HEK293 (cell line): ENCODE data around the gene FCN3.
A peak's percentile ranks its signal among the peaks of the same experiment; 100 is the strongest.

Experiments used
- CTCF ChIA-PET: fragments of 350-600 bp; formaldehyde crosslinking; extraction: SDS; loops from one replicate; lab custom pipeline; 2021; ENCODE audit warnings: antibody characterized with exemption; lab: Yijun Ruan, JAX
- POLR2A ChIA-PET: fragments of 300-600 bp; formaldehyde crosslinking; extraction: SDS; loops from one replicate; lab custom pipeline; 2020; ENCODE audit warnings: antibody characterized with exemption, inconsistent platforms; lab: Yijun Ruan, JAX
- H3K27ac ChIP-seq: fragments of 200-500 bp; sonication (Bioruptor generic); 2 replicates; pipeline ENCODE4 v1.5.1; 2014; ENCODE audit warnings: low read depth, low read length, control low read depth, inconsistent platforms; ENCODE audit errors: extremely low read depth
- H3K36me3 ChIP-seq, 2 experiments: fragments of 200-500 bp in 1 of 2; sonication (Bioruptor generic) in 1 of 2; 1 replicate in 1 of 2; 2 replicates in 1 of 2; pipeline ENCODE4 v1.5.1; 2014 to 2017; ENCODE audit warnings: inconsistent platforms in 2 of 2, low read length in 2 of 2; ENCODE audit not compliant: control insufficient read depth in 2 of 2, insufficient read depth in 1 of 2
- H3K4me1 ChIP-seq: fragments of 200-500 bp; sonication (Bioruptor generic); 2 replicates; pipeline ENCODE4 v1.5.1; 2014; ENCODE audit warnings: mild to moderate bottlenecking, low read length, inconsistent platforms; ENCODE audit not compliant: control insufficient read depth, insufficient read depth
- H3K4me3 ChIP-seq: 2 replicates; pipeline ENCODE4 v1.5.1; 2011; ENCODE audit warnings: low read depth, mild to moderate bottlenecking, control low read depth, low read length, moderate library complexity
- H3K9me3 ChIP-seq: fragments of 200-500 bp; sonication (Bioruptor generic); 2 replicates; pipeline ENCODE4 v1.5.1; 2014; ENCODE audit warnings: low read depth, low read length, inconsistent platforms; ENCODE audit not compliant: control insufficient read depth, insufficient read depth
- EGR2 ChIP-seq: fragments of 450-650 bp; formaldehyde crosslinking; IDR thresholded peaks from 2 replicates; pipeline ENCODE4 v1.5.1; 2016; ENCODE audit warnings: low read depth, missing biosample characterization, missing genetic modification characterization
- HOXC10 ChIP-seq: sonication (generic); formaldehyde crosslinking; IDR thresholded peaks from 2 replicates; pipeline ENCODE4 v1.8.1; 2023; ENCODE audit warnings: mild to moderate bottlenecking, missing genetic modification reagents
- MEIS1 ChIP-seq: sonication (generic); formaldehyde crosslinking; IDR thresholded peaks from 2 replicates; pipeline ENCODE4 v1.8.1; 2022; ENCODE audit warnings: missing genetic modification reagents, mild to moderate bottlenecking, borderline replicate concordance
- ZBTB1 ChIP-seq: fragments of 450-650 bp; formaldehyde crosslinking; IDR thresholded peaks from 2 replicates; pipeline ENCODE4 v1.5.1; 2016; ENCODE audit warnings: missing biosample characterization, missing genetic modification characterization
- ZBTB20 ChIP-seq: fragments of 450-650 bp; formaldehyde crosslinking; IDR thresholded peaks from 2 replicates; pipeline ENCODE4 v1.5.1; 2016; ENCODE audit warnings: missing biosample characterization, missing genetic modification characterization
- ZBTB8A ChIP-seq: fragments of 450-650 bp; formaldehyde crosslinking; IDR thresholded peaks from 2 replicates; pipeline ENCODE4 v1.5.1; 2016; ENCODE audit warnings: missing biosample characterization, missing genetic modification characterization
- ZEB2 ChIP-seq: fragments of 450-650 bp; formaldehyde crosslinking; IDR thresholded peaks from 2 replicates; pipeline ENCODE4 v1.5.1; 2016; ENCODE audit warnings: missing biosample characterization, missing genetic modification characterization
- ZFHX2 ChIP-seq: fragments of 450-650 bp; formaldehyde crosslinking; conservative IDR thresholded peaks from 2 replicates; pipeline ENCODE4 v1.5.1; 2016; ENCODE audit warnings: missing biosample characterization, missing genetic modification characterization
- ZFP37 ChIP-seq: fragments of 450-650 bp; formaldehyde crosslinking; IDR thresholded peaks from 2 replicates; pipeline ENCODE4 v1.5.1; 2016; ENCODE audit warnings: missing biosample characterization, missing genetic modification characterization
- ZIC2 ChIP-seq: fragments of 450-650 bp; formaldehyde crosslinking; IDR thresholded peaks from 2 replicates; pipeline ENCODE4 v1.5.1; 2016; ENCODE audit warnings: missing biosample characterization, missing genetic modification characterization
- ZNF140 ChIP-seq: fragments of 450-650 bp; formaldehyde crosslinking; IDR thresholded peaks from 2 replicates; pipeline ENCODE4 v1.5.1; 2016; ENCODE audit warnings: missing biosample characterization, missing genetic modification characterization
- ZNF148 ChIP-seq: fragments of 450-650 bp; formaldehyde crosslinking; IDR thresholded peaks from 2 replicates; pipeline ENCODE4 v1.5.0; 2017; ENCODE audit warnings: missing biosample characterization, missing genetic modification characterization, borderline replicate concordance
- ZNF274 ChIP-seq, 2 experiments: fragments of 200-500 bp in 1 of 2; fragments of 450-650 bp in 1 of 2; sonication (Bioruptor generic) in 1 of 2; formaldehyde crosslinking in 1 of 2; IDR thresholded peaks; 2 replicates each; pipeline versions ENCODE4 v1.5.1 to v1.6.1; 2014 to 2016; ENCODE audit warnings: borderline replicate concordance in 1 of 2, inconsistent platforms in 1 of 2, low read length in 1 of 2, missing biosample characterization in 1 of 2, missing genetic modification characterization in 1 of 2
- ZNF398 ChIP-seq: fragments of 450-650 bp; formaldehyde crosslinking; IDR thresholded peaks from 2 replicates; pipeline ENCODE4 v1.5.1; 2017; ENCODE audit warnings: missing biosample characterization, missing genetic modification characterization
- ZNF558 ChIP-seq: fragments of 450-650 bp; formaldehyde crosslinking; IDR thresholded peaks from 2 replicates; pipeline ENCODE4 v1.5.1; 2016; ENCODE audit warnings: missing biosample characterization, missing genetic modification characterization
- ZNF658 ChIP-seq: fragments of 450-650 bp; formaldehyde crosslinking; IDR thresholded peaks from 2 replicates; pipeline ENCODE4; 2016; ENCODE audit warnings: missing biosample characterization, missing genetic modification characterization
- ZNF692 ChIP-seq: fragments of 450-650 bp; formaldehyde crosslinking; IDR thresholded peaks from 2 replicates; pipeline ENCODE4 v1.5.1; 2016; ENCODE audit warnings: missing biosample characterization, missing genetic modification characterization
- ZNF776 ChIP-seq: fragments of 450-650 bp; formaldehyde crosslinking; IDR thresholded peaks from 2 replicates; pipeline ENCODE4 v1.5.0; 2017; ENCODE audit warnings: missing biosample characterization, missing genetic modification characterization, borderline replicate concordance
- ZNF843 ChIP-seq: fragments of 450-650 bp; formaldehyde crosslinking; IDR thresholded peaks from 2 replicates; pipeline ENCODE4 v1.5.1; 2016; ENCODE audit warnings: missing biosample characterization, missing genetic modification characterization

FCN3 gene

DNA sequence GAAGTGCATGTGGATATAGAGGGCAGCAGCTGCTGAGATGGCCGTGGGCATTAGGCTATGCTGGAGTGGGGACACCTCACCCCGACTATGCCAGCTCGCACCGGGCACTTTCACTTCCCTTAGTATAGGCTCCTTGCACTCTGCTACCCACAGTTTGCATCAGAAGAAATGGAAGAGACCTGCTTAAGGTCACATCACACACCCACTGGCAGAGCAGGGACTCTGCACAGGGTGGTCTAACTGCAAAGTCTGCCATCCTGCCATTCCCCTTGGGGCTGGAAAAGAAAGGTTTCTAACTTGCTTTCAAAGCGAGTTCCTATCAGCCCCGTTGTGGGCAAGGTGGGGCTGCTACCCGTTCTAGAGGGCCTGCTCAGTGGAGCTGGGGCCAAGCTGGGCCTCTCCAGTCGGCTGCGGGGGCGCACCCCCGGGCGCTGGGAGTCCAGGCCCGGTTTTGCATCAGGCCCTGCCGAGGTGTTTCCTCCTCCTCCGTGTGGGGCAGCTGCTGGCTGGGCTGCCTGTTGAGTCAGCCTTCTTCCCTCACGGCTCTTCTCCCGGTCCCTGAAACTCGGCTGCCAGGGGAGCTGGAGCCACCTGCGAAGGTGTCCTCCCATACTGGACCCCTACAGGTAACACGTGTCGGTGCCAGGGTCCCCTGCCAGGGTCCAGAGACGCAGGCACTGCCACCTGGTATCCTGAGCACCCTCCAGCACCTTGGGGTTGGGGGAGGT, 32.9 kb downstream of the FCN3 start, which contains the start of gene SYTL1 (continued):
- TF ChIP-seq ZNF148 (no peak), ZNF776 (tag by site-specific recombination) (no peak)

GRCh38 chr1:27339213-27339612, 35.4 kb downstream of the FCN3 start:
- ChIA-PET POLR2A (interaction anchor here (1.6 to 2.7 kb wide), 2 partner anchors 10 to 28 kb away, joined by 5 to 7 read pairs; partner anchors contain the start of gene MAP3K6), CTCF (interaction anchor here (0.7 to 4.6 kb wide), 5 partner anchors 19 to 62 kb away, joined by 3 to 27 read pairs (median 4); no protein-coding TSS in a partner anchor)
- no peak overlapping the region for H3K27ac ChIP-seq
- no peaks in the 10 kb centered on the region for H3K9me3 ChIP-seq
- H3K4me1 ChIP-seq: peaks cover 3% of the 10 kb centered on the region; the same call in 1 of the 2 replicates
- peaks cover 3 to 31% of the 10 kb centered on the region in 2 experiments; a peak in 1 of 3 replicates for H3K36me3 ChIP-seq
- no peak overlapping the region for H3K4me3 ChIP-seq
- 0 out of 2 replicates have a peak, but pooled peaks have one; percentile 14 for TF ChIP-seq ZEB2 (tag by site-specific recombination)
- no peak for TF ChIP-seq ZNF843
- 0 out of 2 replicates have a peak, but pooled peaks have one; percentile 43 for TF ChIP-seq EGR2 (tag by site-specific recombination)
- TF ChIP-seq ZIC2 (tag by site-specific recombination): peak; percentile 38; the same call in 1 of the 2 replicates
- TF ChIP-seq ZNF140 (tag by site-specific recombination): no peak
- TF ChIP-seq ZFHX2 (tag by site-specific recombination): peak; percentile 30; the same call in 1 of the 2 replicates

- no peak overlapping the region for H3K4me3 ChIP-seq
- ChIA-PET CTCF (interaction anchor here (0.7 to 4.6 kb wide), 5 partner anchors 19 to 62 kb away, joined by 3 to 27 read pairs (median 4); no protein-coding TSS in a partner anchor), POLR2A (interaction anchor here (1.6 to 2.7 kb wide), 2 partner anchors 11 to 28 kb away, joined by 5 to 7 read pairs; partner anchors contain the start of gene MAP3K6)
- H3K4me1 ChIP-seq: peaks cover 3% of the 10 kb centered on the region; the same call in 1 of the 2 replicates
- no peak overlapping the region for H3K27ac ChIP-seq
- no peaks in the 10 kb centered on the region for H3K9me3 ChIP-seq
- peaks cover 6 to 36% of the 10 kb centered on the region in 2 experiments; a peak in 1 of 3 replicates for H3K36me3 ChIP-seq
- TF ChIP-seq ZNF558 (tag by site-specific recombination) (no peak), MEIS1 (CRISPR knock-in tag) (no peak), HOXC10 (CRISPR knock-in tag) (no peak), ZNF658 (tag by site-specific recombination) (no peak), ZNF692 (no peak), ZBTB1 (tag by site-specific recombination) (no peak), ZBTB8A (no peak), ZNF398 (tag by site-specific recombination) (no peak), ZBTB20 (no peak), ZFP37 (tag by site-specific recombination) (no peak), ZNF274 (IDR thresholded peaks at IDR 0.05; ENCODE audit: low read length) (no peak), ZNF274 (tag by site-specific recombination; IDR thresholded peaks at IDR 0.05; ENCODE audit: borderline replicate concordance) (no peak)
Measured at GRCh38 chr1:27338751-27339150, 35.9 kb downstream of the FCN3 start.
